Common myeloid progenitor, CD34-positive (primary cell): ENCODE data around the gene ARPP21. TPM values are rescaled to one million over a fixed set of nuclear protein-coding genes. Genes with fewer than 3 reads are reported as not detected.
A peak's percentile ranks its signal among the peaks of the same experiment; 100 is the strongest.

ENCODE experiments used
- CTCF ChIA-PET: fragments of 350-600 bp; sonication (Branson Sonifier 250); formaldehyde crosslinking; loops from one replicate; lab custom pipeline; 2021; ENCODE audit warnings: antibody characterized with exemption; lab: Charles Lee
- POLR2A ChIA-PET: fragments of 350-600 bp; sonication (Branson Sonifier 250); formaldehyde crosslinking; loops from one replicate; lab custom pipeline; 2021; ENCODE audit warnings: antibody characterized with exemption; lab: Charles Lee
- DNase-seq, 3 donors: peaks; one replicate each; pipeline versions ENCODE4 v3.0.0 to v3.0.0-alpha.2; 2013
- H3K27ac ChIP-seq, 2 experiments: 1 replicate in 1 of 2; 2 replicates in 1 of 2; pipeline ENCODE4 v1.7.0; 2013; ENCODE audit warnings: inconsistent platforms in 2 of 2, low read length in 2 of 2, mild to moderate bottlenecking in 2 of 2, low read depth in 1 of 2, moderate library complexity in 1 of 2; ENCODE audit not compliant: severe bottlenecking in 2 of 2, insufficient read depth in 1 of 2, poor library complexity in 1 of 2
- H3K27me3 ChIP-seq, 5 experiments: replicated peaks in 2 of 5; 1 replicate in 3 of 5; 2 replicates in 2 of 5; pipeline versions ENCODE4 v1.6.1 to v1.7.0; 2013; ENCODE audit warnings: low read length in 4 of 5, mild to moderate bottlenecking in 2 of 5, moderate library complexity in 2 of 5, inconsistent platforms in 1 of 5; ENCODE audit not compliant: insufficient read depth in 5 of 5, control insufficient read depth in 4 of 5
- H3K36me3 ChIP-seq, 4 experiments: 1 replicate in 2 of 4; 2 replicates in 2 of 4; pipeline versions ENCODE4 v1.6.1 to v1.7.0; 2013; ENCODE audit warnings: low read length in 3 of 4, control low read depth in 1 of 4, mild to moderate bottlenecking in 1 of 4; ENCODE audit not compliant: control insufficient read depth in 4 of 4, insufficient read depth in 4 of 4
- H3K4me1 ChIP-seq, 4 experiments: 1 replicate in 3 of 4; 2 replicates in 1 of 4; pipeline versions ENCODE4 v1.6.1 to v1.7.1; 2013; ENCODE audit warnings: low read length in 3 of 4, mild to moderate bottlenecking in 3 of 4, control low read depth in 1 of 4, inconsistent platforms in 1 of 4, moderate library complexity in 1 of 4; ENCODE audit not compliant: control insufficient read depth in 4 of 4, insufficient read depth in 4 of 4; ENCODE audit errors: control extremely low read depth in 1 of 4
- H3K4me3 ChIP-seq, 7 experiments: 1 replicate in 4 of 7; 2 replicates in 3 of 7; pipeline versions ENCODE4 v1.5.1 to v1.7.0; 2013; ENCODE audit warnings: mild to moderate bottlenecking in 7 of 7, low read length in 6 of 7, moderate library complexity in 6 of 7, inconsistent platforms in 2 of 7, low read depth in 2 of 7, control low read depth in 1 of 7; ENCODE audit not compliant: insufficient read depth in 4 of 7, control insufficient read depth in 1 of 7; ENCODE audit errors: extremely low read depth in 1 of 7
- H3K9me3 ChIP-seq, 5 experiments: 1 replicate in 4 of 5; 2 replicates in 1 of 5; pipeline versions ENCODE4 v1.6.1 to v1.7.1; 2013; ENCODE audit warnings: low read length in 4 of 5, mild to moderate bottlenecking in 2 of 5, inconsistent platforms in 1 of 5, low read depth in 1 of 5, moderate library complexity in 1 of 5; ENCODE audit not compliant: control insufficient read depth in 4 of 5, insufficient read depth in 2 of 5; ENCODE audit errors: control extremely low read depth in 1 of 5
- WGBS: methylation state at CpG from one replicate; pipeline ENCODE4 v1.1.5; 2013; ENCODE audit not compliant: insufficient coverage; 5-methylcytosine and 5-hydroxymethylcytosine counted together
- polyA plus RNA-seq: library from polyadenylated mRNA; unstranded; fragments of 120-200 nt; gene quantifications from one replicate; pipeline ENCODE4 v1.2.1, GENCODE V29; 2013

The ARPP21 gene
- 0.79 TPM for polyA plus RNA-seq

DNA sequence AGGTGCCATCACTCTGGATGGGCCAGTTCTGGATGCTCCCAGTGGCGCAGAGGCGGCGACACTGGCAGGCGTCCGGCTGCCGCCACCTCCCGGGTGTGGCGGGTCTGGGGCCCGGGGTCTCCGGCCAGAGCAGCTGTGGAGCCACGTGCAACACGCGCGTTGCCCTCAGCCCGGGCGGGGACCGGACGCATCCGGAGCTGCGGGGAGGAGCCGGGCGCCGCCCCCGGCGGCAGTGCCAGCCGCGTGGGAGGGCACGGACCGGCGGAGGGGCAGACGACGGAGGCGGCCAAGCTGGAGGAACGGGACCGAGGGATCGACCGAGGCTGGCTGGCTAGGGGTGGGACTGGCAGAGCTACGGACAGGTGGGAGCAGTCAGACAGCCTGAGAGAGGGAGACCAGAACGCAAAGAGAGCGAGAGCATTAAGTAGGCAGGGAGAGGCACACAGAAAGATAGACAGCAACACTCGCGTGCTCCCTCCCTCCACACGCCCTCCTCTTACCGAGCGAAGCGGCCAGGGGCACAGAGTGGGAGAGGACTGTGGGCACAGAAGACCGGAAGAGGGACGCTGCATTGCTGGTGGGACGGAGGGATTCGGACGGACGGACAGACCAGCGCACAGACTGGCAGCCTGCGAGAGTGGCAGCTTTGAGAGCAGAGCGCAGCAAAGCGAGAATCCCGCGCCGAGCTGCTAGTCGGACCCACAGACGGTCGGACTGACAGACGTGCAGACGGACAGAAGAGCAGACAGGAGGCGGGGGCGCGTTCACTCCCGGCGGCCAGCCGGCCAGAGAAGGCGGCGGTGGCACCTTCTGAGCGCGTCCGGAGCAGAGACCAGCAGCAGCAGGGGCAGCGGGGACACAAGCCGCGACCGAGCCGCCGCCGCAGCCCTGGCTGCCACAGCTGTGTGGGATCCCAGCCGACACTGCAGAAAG is at the start of gene ARPP21:
Gene ARPP21, plus strand, starts transcription at position 272 of the 933 bp plus-strand sequence. CDS start 42,227 bp downstream, outside the sequence.
- H3K4me3 ChIP-seq = peak within 1 kb of the TSS in 6 of 7 experiments; percentile 42 to 80 (median 70)
- ChIA-PET POLR2A (no interaction called here), CTCF (interaction anchor here (0.6 kb wide), 1 partner anchor 1759 kb away, joined by 3 read pairs; no protein-coding TSS in a partner anchor)
- DNase-seq = peak; percentile 10 to 63 (median 31)
- H3K36me3 ChIP-seq = no peaks in the 10 kb centered on the region
- under 1% methylated on average over 80 of the region's 83 CpGs for WGBS
- peaks cover 5 to 50% (median 27%) of the 10 kb centered on the region in 5 experiments for H3K27me3 ChIP-seq
- peaks cover 6 to 13% (median 12%) of the 10 kb centered on the region in 4 experiments for H3K4me1 ChIP-seq
- no peak within 1 kb of the TSS for H3K27ac ChIP-seq
- H3K9me3 ChIP-seq = peaks cover 0 to 7% (median 0%) of the 10 kb centered on the region in 5 experiments

DNA sequence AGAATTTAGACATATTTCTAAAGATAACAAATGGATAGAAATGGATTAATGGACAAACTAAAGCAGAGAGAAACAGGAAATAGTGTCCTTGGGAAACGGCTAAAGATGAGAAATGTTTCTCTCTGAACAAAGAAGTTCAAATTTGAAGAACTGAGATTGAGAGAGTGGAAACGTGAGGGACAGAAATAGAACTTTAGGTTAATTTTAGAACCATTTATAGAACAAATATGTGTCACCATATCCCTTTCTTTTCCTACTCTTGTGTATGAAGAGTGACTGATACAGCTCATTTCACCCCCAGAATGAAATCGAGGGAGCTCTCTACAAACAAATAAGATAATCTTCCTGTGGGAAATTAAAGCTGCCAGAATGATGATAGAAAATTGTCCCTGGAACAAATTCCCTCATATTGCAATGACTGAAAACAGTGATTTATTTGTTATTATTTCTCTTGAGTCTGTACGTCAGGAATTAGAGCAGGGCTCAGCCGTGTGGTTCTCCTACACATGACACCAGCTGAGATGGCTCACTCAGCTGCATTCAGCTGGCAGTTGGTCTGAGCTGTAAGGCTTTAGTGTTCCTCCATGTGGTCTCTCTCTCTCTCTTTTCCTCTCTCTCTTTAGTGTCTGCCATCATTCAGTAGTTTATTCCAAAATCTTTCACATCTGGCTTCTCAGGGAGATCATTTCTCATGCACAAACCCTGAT is 46.6 kb upstream of the ARPP21 start:
- DNase-seq = no peak
- ChIA-PET CTCF (no interaction called here), POLR2A (no interaction called here)
- H3K9me3 ChIP-seq = no peaks in the 10 kb centered on the region
- peaks cover 0 to 2% (median 0%) of the 10 kb centered on the region in 5 experiments for H3K27me3 ChIP-seq
- H3K4me1 ChIP-seq = no peaks in the 10 kb centered on the region
- H3K36me3 ChIP-seq = no peaks in the 10 kb centered on the region
- H3K27ac ChIP-seq = no peak overlapping the region
- no peak overlapping the region for H3K4me3 ChIP-seq
- WGBS = 96% methylated on average over 3 of the region's 5 CpGs

DNA sequence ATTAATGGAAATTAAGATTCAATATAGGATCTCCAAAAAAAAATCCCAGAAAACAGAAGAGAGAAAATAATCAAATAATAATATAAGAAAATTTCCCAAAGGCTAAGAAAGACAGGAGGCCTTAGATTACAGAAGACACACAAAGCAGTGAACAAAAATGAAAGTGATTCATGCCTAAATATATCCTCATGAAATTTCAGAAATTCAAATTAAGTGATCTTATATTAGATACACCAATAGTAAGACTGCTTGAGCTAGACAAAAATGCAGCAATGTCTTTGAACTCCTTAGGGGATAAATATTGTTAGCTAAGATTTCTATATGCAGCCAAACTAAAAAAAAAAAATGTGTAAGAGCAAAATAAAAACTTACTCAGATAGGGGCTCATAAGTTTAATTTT is 44.6 kb upstream of the ARPP21 start:
- no peaks in the 10 kb centered on the region for H3K9me3 ChIP-seq
- CTCF ChIA-PET = no interaction called here
- no peaks in the 10 kb centered on the region for H3K36me3 ChIP-seq
- no peak for DNase-seq
- H3K27me3 ChIP-seq = peaks cover 0 to 2% (median 0%) of the 10 kb centered on the region in 5 experiments
- H3K27ac ChIP-seq = no peak overlapping the region
- H3K4me1 ChIP-seq = no peaks in the 10 kb centered on the region
- H3K4me3 ChIP-seq = no peak overlapping the region
- POLR2A ChIA-PET = no interaction called here

- POLR2A ChIA-PET = no interaction called here
- CTCF ChIA-PET = no interaction called here
- no peaks in the 10 kb centered on the region for H3K36me3 ChIP-seq
- H3K27me3 ChIP-seq = peaks cover 0 to 2% (median 0%) of the 10 kb centered on the region in 5 experiments
- no peak overlapping the region for H3K27ac ChIP-seq
- no peaks in the 10 kb centered on the region for H3K9me3 ChIP-seq
- no peak for DNase-seq
- no peak overlapping the region for H3K4me3 ChIP-seq
- H3K4me1 ChIP-seq = no peaks in the 10 kb centered on the region
- 90% methylated on average over 2 of the region's 3 CpGs for WGBS
Observed at GRCh38 chr3:35596335-35596995, 42.9 kb upstream of the ARPP21 start.

GRCh38 chr3:35597490-35597889 is 41.8 kb upstream of the ARPP21 start:
- Histone ChIP-seq H3K27me3 (peaks cover 0 to 2% (median 0%) of the 10 kb centered on the region in 5 experiments), H3K4me1 (no peaks in the 10 kb centered on the region), H3K27ac (no peak overlapping the region), H3K9me3 (no peaks in the 10 kb centered on the region), H3K36me3 (no peaks in the 10 kb centered on the region), H3K4me3 (no peak overlapping the region)
- DNase-seq = no peak
- WGBS = 100% methylated on average over 2 of the region's 3 CpGs
- ChIA-PET CTCF (no interaction called here), POLR2A (no interaction called here)

GRCh38 chr3:35598804-35599203 is 40.5 kb upstream of the ARPP21 start:
- peaks cover 0 to 2% (median 0%) of the 10 kb centered on the region in 5 experiments for H3K27me3 ChIP-seq
- 63% methylated on average over 1 of the region's 1 CpG for WGBS
- H3K9me3 ChIP-seq = no peaks in the 10 kb centered on the region
- ChIA-PET CTCF (no interaction called here), POLR2A (no interaction called here)
- H3K4me1 ChIP-seq = no peaks in the 10 kb centered on the region
- H3K27ac ChIP-seq = no peak overlapping the region
- no peak for DNase-seq
- H3K36me3 ChIP-seq = no peaks in the 10 kb centered on the region
- no peak overlapping the region for H3K4me3 ChIP-seq
